Epithelial cell of proximal tubule (primary cell): ENCODE results near the gene C12orf76. TPM values are rescaled to one million over a fixed set of nuclear protein-coding genes. Genes with fewer than 3 reads are reported as not detected.

Experiments used
- DNase-seq: peaks from one replicate; pipeline ENCODE4 v3.0.0-alpha.2; 2011; ENCODE audit warnings: low read depth
- H3K4me3 ChIP-seq: 2 replicates; pipeline ENCODE4 v1.5.1; 2011; ENCODE audit warnings: low read depth, mild to moderate bottlenecking, low read length
- CTCF ChIP-seq: conservative IDR thresholded peaks from 2 replicates; pipeline ENCODE4 v1.5.1; 2012; ENCODE audit warnings: low read depth, mild to moderate bottlenecking, low read length
- total RNA-seq: library from RNA; depleted of rRNA; stranded (reverse); fragments of >200 nt; gene quantifications from 2 replicates; pipeline ENCODE4 v1.2.3, GENCODE V29; 2015

Gene C12orf76
- total RNA-seq, 1 donor from 2014 or later: 12.6 TPM

DNA sequence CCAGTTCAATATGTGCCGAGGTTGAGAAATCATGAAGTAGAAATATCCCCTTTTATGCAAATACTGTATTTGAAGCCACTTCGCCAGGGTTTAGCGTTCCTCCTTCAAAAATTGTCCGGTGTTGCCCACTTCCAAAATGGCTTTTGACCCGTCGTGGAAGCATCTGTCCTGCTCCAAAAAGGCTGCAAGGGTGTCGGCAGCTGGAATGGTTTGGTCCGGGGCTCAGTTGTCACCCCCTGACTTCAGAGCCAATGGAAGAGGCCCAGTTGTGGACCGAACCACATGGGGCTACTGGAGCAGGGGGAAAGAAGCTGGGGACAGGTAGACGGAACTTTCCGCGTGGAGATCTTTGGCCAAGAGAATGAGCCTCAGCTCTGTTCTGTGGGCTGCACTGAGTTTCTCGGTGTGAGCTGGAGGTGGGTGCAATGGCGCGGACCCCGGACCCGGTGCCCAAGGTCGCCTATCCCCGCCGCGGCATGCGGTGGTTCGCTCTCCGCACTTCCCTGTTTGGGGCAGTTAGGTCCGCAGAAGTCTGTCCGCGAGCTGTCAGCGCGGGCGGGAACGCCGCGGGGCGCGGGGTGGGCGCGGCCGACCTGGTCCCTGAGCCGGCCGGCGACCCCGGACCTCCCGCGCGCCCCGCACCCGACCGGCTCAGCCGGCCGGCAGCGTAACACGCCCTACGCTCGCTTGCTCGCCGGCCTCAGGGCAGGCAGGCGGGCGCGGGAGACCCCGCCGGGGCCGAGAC lies 49.2 kb downstream of the C12orf76 start, which contains the start of gene ANKRD13A:
ANKRD13A (plus strand) TSS at position 527 of the 745 bp plus-strand sequence. CDS start 259 bp downstream, outside the sequence.
- TF ChIP-seq CTCF: no peak
- DNase-seq: peak; percentile 74
- peak within 1 kb of the TSS; percentile 75 for H3K4me3 ChIP-seq

- no peak for TF ChIP-seq CTCF
- no peak for DNase-seq
- H3K4me3 ChIP-seq: peak overlapping the region; percentile 75
Observed at GRCh38 chr12:109998241-109998903, 50.0 kb downstream of the C12orf76 start.

GRCh38 chr12:109997393-109997792 lies 50.9 kb downstream of the C12orf76 start:
- TF ChIP-seq CTCF: no peak
- no peak overlapping the region for H3K4me3 ChIP-seq
- no peak for DNase-seq

GRCh38 chr12:109996483-109996853 lies 51.9 kb downstream of the C12orf76 start:
- no peak for DNase-seq
- no peak for TF ChIP-seq CTCF

GRCh38 chr12:109995686-109996482 lies 52.4 kb downstream of the C12orf76 start, which contains the start of gene GIT2:
Gene GIT2, minus strand, starts transcription at chr12:109996368. Its CDS starts 144 bp downstream, at chr12:109996224.
- DNase-seq: no peak
- no peak for TF ChIP-seq CTCF

More at GRCh38 chr12:109996483-109996853, 51.9 kb downstream of the C12orf76 start:
- peak overlapping the region; percentile 95 for H3K4me3 ChIP-seq

DNA sequence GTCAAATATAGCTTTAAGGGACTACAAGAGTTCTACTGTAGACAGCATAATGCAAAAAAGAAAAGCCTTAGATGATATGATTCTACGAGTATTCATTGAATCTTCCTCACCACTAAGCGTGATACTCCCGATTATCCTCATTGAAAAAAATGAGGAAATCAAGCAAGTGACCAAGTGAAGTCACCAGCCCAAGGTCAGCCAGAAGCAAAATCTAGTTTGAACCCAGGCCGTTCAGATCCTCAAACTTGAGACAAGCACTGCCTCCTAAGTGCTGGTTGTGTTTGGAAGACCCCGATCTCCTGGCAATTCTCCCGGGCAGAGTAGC lies 53.0 kb downstream of the C12orf76 start:
- peak overlapping the region; percentile 95 for H3K4me3 ChIP-seq
- DNase-seq: no peak
- no peak for TF ChIP-seq CTCF

More at GRCh38 chr12:109995686-109996482, 52.4 kb downstream of the C12orf76 start, which contains the start of gene GIT2:
- peak within 1 kb of the TSS; percentile 95 for H3K4me3 ChIP-seq
